Measurements from ENCODE around the gene GORASP1. TPM values are rescaled to one million over a fixed set of nuclear protein-coding genes. Genes with fewer than 3 reads are reported as not detected.

Gene GORASP1
- total and polyA plus RNA-seq, 2 of the 13 experiments (the other 11 are each of a cell fraction or from before 2014, with no cell fraction given) = 36.4 to 39.8 TPM

DNA sequence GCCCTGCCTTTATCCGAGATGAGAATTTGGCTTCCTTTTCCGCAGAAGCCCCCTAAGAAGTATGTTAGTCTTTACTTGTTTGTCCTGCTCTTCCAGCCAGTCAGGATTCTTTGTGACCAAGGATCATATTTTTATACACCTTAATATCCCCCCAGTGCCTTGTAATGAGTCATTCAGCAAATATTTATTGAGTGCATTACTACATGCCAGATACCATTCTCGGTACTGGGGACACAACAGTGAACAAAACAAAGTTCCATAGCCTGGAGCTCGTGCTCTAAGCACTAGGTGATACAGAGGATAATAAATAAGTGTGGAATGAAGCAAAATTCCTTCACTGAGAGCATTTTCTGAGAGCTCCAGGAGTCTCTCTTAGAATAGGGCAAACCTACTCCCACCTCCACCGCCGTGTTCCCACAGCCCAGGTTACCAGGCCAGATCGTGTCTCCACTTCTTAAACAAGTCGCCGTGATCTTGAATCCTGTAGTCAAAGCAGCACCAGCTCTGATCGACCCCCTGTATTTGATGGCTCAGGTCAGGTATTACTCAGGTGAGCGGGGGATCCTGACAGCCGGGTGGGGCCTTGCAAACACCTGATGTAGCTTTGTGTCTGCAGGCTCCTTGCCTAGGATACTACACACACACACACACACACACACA lies 18.5 kb upstream of the GORASP1 start:
- peak overlapping the region; percentile 9; the same call in 1 of the 2 replicates for H3K4me2 ChIP-seq (ENCODE audit: low read depth, low read length)
- peaks cover 13% of the 10 kb centered on the region for H3K4me1 ChIP-seq (ENCODE audit: insufficient read depth, low read length)
- no peak overlapping the region for H3K4me3 ChIP-seq (replicated peaks in 1 of 3; ENCODE audit: insufficient read depth in 1 of 3, low read depth in 2 of 3, low read length in 3 of 3)
- H3K27me3 ChIP-seq (ENCODE audit: control insufficient read depth in 1 of 2, insufficient read depth in 2 of 2, low read length in 2 of 2) = no peaks in the 10 kb centered on the region
- ChIA-PET CTCF (ENCODE audit: low intra/inter-chr PET ratio, low total read pairs) (interaction anchor here (1.1 to 3.2 kb wide), 5 partner anchors 52 to 166 kb away, joined by 3 to 20 read pairs (median 5); no protein-coding TSS in a partner anchor), POLR2A (interaction anchor here (1.2 to 1.8 kb wide), 2 partner anchors 17 to 162 kb away, joined by 4 to 5 read pairs; no protein-coding TSS in a partner anchor)
- DNase-seq (ENCODE audit: low spot score) = peak; percentile 28
- FAIRE-seq = no peak
- no peaks in the 10 kb centered on the region for H3K36me3 ChIP-seq (replicated peaks in 1 of 2; ENCODE audit: control insufficient read depth in 1 of 2, insufficient read depth in 2 of 2, low read length in 2 of 2)
- no peaks in the 10 kb centered on the region for H3K79me2 ChIP-seq (ENCODE audit: insufficient read depth, low read length)
- no peaks in the 10 kb centered on the region; the same call in 1 of the 2 replicates for H4K20me1 ChIP-seq (ENCODE audit: insufficient read depth, low read length)
- ATAC-seq = peak; percentile 57
- H3K9me3 ChIP-seq (ENCODE audit: low read length) = no peaks in the 10 kb centered on the region
- WGBS (ENCODE audit: low lambda C conversion rate) = 53% methylated on average over 11 of the region's 12 CpGs
- H3K27ac ChIP-seq (ENCODE audit: extremely low read length, insufficient read depth, low read length) = no peak overlapping the region
- H2AFZ ChIP-seq (ENCODE audit: low read length) = no peak overlapping the region
- H3K9ac ChIP-seq (ENCODE audit: insufficient read depth, low read depth, low read length) = no peak overlapping the region
- no TSS peak for BruUV-seq (replicated peaks)
- in situ Hi-C loops (cut with HindIII; ENCODE audit: extremely low pct_ligation_motif_present, low pct_unique_long_range_greater_than_20kb) = loop anchor here (5.0 kb wide), 2 partner anchors 61 to 161 kb away; no protein-coding TSS in a partner anchor
- no peak for TF ChIP-seq PHF5A (CRISPR knock-in tag; IDR thresholded peaks at IDR 0.05; ENCODE audit: low read depth, unreplicated experiment)
- TF ChIP-seq TARDBP (CRISPR knock-in tag; IDR thresholded peaks at IDR 0.05) = no peak
- no peak for TF ChIP-seq ZNF605 (CRISPR knock-in tag; IDR thresholded peaks at IDR 0.05)
- no peak for TF ChIP-seq ZNF652 (CRISPR knock-in tag; IDR thresholded peaks at IDR 0.05; ENCODE audit: borderline replicate concordance, low read depth)
- TF ChIP-seq HOXA3 (CRISPR knock-in tag; IDR thresholded peaks at IDR 0.05) = no peak
- no peak for TF ChIP-seq ARID2 (CRISPR knock-in tag; IDR thresholded peaks at IDR 0.05; ENCODE audit: borderline replicate concordance)
- TF ChIP-seq, protein P1, sequence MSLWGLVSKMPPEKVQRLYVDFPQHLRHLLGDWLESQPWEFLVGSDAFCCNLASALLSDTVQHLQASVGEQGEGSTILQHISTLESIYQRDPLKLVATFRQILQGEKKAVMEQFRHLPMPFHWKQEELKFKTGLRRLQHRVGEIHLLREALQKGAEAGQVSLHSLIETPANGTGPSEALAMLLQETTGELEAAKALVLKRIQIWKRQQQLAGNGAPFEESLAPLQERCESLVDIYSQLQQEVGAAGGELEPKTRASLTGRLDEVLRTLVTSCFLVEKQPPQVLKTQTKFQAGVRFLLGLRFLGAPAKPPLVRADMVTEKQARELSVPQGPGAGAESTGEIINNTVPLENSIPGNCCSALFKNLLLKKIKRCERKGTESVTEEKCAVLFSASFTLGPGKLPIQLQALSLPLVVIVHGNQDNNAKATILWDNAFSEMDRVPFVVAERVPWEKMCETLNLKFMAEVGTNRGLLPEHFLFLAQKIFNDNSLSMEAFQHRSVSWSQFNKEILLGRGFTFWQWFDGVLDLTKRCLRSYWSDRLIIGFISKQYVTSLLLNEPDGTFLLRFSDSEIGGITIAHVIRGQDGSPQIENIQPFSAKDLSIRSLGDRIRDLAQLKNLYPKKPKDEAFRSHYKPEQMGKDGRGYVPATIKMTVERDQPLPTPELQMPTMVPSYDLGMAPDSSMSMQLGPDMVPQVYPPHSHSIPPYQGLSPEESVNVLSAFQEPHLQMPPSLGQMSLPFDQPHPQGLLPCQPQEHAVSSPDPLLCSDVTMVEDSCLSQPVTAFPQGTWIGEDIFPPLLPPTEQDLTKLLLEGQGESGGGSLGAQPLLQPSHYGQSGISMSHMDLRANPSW (CRISPR knock-in tag; IDR thresholded peaks at IDR 0.05; ENCODE audit: borderline replicate concordance) = no peak
- no peak for TF ChIP-seq MAFG (CRISPR knock-in tag; IDR thresholded peaks at IDR 0.05)
- 0 out of 2 replicates have a peak, but pooled peaks have one; percentile 53 for TF ChIP-seq NPAS2 (CRISPR knock-in tag; IDR thresholded peaks at IDR 0.05; ENCODE audit: borderline replicate concordance)
- TF ChIP-seq, protein P2, sequence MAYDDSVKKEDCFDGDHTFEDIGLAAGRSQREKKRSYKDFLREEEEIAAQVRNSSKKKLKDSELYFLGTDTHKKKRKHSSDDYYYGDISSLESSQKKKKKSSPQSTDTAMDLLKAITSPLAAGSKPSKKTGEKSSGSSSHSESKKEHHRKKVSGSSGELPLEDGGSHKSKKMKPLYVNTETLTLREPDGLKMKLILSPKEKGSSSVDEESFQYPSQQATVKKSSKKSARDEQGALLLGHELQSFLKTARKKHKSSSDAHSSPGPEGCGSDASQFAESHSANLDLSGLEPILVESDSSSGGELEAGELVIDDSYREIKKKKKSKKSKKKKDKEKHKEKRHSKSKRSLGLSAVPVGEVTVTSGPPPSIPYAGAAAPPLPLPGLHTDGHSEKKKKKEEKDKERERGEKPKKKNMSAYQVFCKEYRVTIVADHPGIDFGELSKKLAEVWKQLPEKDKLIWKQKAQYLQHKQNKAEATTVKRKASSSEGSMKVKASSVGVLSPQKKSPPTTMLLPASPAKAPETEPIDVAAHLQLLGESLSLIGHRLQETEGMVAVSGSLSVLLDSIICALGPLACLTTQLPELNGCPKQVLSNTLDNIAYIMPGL (CRISPR knock-in tag; IDR thresholded peaks at IDR 0.05; ENCODE audit: borderline replicate concordance in 1 of 2, low read depth in 1 of 2) = 0 out of 4 replicates have a peak, but pooled peaks of 1 of the 2 experiments have one; percentile 10
- no peak for TF ChIP-seq ZNF205 (CRISPR knock-in tag; IDR thresholded peaks at IDR 0.05)
- TF ChIP-seq KLF12 (CRISPR knock-in tag; IDR thresholded peaks at IDR 0.05; ENCODE audit: borderline replicate concordance) = no peak
- peak; percentile 63 for TF ChIP-seq FOSL2 (CRISPR knock-in tag; IDR thresholded peaks at IDR 0.05)
- TF ChIP-seq, protein P3, sequence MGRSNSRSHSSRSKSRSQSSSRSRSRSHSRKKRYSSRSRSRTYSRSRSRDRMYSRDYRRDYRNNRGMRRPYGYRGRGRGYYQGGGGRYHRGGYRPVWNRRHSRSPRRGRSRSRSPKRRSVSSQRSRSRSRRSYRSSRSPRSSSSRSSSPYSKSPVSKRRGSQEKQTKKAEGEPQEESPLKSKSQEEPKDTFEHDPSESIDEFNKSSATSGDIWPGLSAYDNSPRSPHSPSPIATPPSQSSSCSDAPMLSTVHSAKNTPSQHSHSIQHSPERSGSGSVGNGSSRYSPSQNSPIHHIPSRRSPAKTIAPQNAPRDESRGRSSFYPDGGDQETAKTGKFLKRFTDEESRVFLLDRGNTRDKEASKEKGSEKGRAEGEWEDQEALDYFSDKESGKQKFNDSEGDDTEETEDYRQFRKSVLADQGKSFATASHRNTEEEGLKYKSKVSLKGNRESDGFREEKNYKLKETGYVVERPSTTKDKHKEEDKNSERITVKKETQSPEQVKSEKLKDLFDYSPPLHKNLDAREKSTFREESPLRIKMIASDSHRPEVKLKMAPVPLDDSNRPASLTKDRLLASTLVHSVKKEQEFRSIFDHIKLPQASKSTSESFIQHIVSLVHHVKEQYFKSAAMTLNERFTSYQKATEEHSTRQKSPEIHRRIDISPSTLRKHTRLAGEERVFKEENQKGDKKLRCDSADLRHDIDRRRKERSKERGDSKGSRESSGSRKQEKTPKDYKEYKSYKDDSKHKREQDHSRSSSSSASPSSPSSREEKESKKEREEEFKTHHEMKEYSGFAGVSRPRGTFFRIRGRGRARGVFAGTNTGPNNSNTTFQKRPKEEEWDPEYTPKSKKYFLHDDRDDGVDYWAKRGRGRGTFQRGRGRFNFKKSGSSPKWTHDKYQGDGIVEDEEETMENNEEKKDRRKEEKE (IDR thresholded peaks at IDR 0.05) = no peak
- TF ChIP-seq ZNF644 (CRISPR knock-in tag; IDR thresholded peaks at IDR 0.05; ENCODE audit: low read depth) = no peak
- TF ChIP-seq, protein P4, sequence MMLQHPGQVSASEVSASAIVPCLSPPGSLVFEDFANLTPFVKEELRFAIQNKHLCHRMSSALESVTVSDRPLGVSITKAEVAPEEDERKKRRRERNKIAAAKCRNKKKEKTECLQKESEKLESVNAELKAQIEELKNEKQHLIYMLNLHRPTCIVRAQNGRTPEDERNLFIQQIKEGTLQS (CRISPR knock-in tag; IDR thresholded peaks at IDR 0.05) = no peak
- intact Hi-C loops (cut with micrococcal nuclease; ENCODE audit: unreplicated experiment) = loop anchor here (1.0 to 5.0 kb wide), 3 partner anchors 63 to 162 kb away; no protein-coding TSS in a partner anchor
